GM23338 (cell line): ENCODE results near the gene YPEL4. TPM values are rescaled to one million over a fixed set of nuclear protein-coding genes. Genes with fewer than 3 reads are reported as not detected.

Experiments
- STAT1 ChIP-seq: IDR thresholded peaks from one replicate; pipeline ENCODE4 v1.6.1; 2016; ENCODE audit warnings: antibody characterized with exemption; ENCODE audit not compliant: unreplicated experiment
- polyA plus RNA-seq: library from polyadenylated mRNA; unstranded; fragments of >200 nt; fragmentation: Nextera tagmentation; extraction: Ambion mirVana; gene quantifications from 2 replicates; pipeline ENCODE4 v1.2.1, GENCODE V29; 2016
- total RNA-seq: library from RNA; depleted of rRNA; stranded (reverse); fragments of >200 nt; shearing (Covaris generic); gene quantifications from 2 replicates; pipeline ENCODE4 v1.2.3, GENCODE V29; 2014
- TF ChIP-seq, protein P1 (sequence below): fragments of 250-450 bp; sonication (Bioruptor Pico); IDR thresholded peaks from 2 replicates; pipeline ENCODE4 v1.5.0; 2020; ENCODE audit warnings: mild to moderate bottlenecking, moderate library complexity
- TF ChIP-seq, protein P2 (sequence below): IDR thresholded peaks from 2 replicates; pipeline ENCODE4 v1.6.1; 2016; ENCODE audit warnings: antibody characterized with exemption
- TF ChIP-seq, protein P3 (sequence below): IDR thresholded peaks from one replicate; pipeline ENCODE4 v1.6.1; 2018; ENCODE audit warnings: antibody characterized with exemption; ENCODE audit not compliant: unreplicated experiment

Gene YPEL4
- total and polyA plus RNA-seq, 2 experiments from 2014 or later, result 1.1 TPM; not detected in 1

DNA sequence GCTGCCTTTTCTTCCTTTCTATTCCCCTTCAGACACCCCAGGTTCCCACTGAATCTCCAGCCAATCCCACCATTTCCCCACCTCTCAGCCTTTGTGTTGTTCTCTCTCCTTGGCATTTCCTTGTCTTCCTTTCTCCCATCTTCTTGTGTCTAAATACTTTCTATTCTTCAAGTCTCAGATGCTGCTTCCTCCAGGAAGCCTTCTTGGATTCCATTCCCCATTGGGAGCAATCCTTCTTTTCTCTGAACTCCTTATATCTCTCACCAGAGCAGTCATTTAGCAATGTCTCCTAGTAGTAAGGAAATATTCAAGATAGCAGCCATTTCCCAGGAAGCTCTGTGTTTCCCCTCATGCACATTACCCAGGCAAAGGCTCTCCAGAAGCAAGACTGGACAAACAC is 15.4 kb downstream of the YPEL4 start (continued):
- TF ChIP-seq, protein P1, sequence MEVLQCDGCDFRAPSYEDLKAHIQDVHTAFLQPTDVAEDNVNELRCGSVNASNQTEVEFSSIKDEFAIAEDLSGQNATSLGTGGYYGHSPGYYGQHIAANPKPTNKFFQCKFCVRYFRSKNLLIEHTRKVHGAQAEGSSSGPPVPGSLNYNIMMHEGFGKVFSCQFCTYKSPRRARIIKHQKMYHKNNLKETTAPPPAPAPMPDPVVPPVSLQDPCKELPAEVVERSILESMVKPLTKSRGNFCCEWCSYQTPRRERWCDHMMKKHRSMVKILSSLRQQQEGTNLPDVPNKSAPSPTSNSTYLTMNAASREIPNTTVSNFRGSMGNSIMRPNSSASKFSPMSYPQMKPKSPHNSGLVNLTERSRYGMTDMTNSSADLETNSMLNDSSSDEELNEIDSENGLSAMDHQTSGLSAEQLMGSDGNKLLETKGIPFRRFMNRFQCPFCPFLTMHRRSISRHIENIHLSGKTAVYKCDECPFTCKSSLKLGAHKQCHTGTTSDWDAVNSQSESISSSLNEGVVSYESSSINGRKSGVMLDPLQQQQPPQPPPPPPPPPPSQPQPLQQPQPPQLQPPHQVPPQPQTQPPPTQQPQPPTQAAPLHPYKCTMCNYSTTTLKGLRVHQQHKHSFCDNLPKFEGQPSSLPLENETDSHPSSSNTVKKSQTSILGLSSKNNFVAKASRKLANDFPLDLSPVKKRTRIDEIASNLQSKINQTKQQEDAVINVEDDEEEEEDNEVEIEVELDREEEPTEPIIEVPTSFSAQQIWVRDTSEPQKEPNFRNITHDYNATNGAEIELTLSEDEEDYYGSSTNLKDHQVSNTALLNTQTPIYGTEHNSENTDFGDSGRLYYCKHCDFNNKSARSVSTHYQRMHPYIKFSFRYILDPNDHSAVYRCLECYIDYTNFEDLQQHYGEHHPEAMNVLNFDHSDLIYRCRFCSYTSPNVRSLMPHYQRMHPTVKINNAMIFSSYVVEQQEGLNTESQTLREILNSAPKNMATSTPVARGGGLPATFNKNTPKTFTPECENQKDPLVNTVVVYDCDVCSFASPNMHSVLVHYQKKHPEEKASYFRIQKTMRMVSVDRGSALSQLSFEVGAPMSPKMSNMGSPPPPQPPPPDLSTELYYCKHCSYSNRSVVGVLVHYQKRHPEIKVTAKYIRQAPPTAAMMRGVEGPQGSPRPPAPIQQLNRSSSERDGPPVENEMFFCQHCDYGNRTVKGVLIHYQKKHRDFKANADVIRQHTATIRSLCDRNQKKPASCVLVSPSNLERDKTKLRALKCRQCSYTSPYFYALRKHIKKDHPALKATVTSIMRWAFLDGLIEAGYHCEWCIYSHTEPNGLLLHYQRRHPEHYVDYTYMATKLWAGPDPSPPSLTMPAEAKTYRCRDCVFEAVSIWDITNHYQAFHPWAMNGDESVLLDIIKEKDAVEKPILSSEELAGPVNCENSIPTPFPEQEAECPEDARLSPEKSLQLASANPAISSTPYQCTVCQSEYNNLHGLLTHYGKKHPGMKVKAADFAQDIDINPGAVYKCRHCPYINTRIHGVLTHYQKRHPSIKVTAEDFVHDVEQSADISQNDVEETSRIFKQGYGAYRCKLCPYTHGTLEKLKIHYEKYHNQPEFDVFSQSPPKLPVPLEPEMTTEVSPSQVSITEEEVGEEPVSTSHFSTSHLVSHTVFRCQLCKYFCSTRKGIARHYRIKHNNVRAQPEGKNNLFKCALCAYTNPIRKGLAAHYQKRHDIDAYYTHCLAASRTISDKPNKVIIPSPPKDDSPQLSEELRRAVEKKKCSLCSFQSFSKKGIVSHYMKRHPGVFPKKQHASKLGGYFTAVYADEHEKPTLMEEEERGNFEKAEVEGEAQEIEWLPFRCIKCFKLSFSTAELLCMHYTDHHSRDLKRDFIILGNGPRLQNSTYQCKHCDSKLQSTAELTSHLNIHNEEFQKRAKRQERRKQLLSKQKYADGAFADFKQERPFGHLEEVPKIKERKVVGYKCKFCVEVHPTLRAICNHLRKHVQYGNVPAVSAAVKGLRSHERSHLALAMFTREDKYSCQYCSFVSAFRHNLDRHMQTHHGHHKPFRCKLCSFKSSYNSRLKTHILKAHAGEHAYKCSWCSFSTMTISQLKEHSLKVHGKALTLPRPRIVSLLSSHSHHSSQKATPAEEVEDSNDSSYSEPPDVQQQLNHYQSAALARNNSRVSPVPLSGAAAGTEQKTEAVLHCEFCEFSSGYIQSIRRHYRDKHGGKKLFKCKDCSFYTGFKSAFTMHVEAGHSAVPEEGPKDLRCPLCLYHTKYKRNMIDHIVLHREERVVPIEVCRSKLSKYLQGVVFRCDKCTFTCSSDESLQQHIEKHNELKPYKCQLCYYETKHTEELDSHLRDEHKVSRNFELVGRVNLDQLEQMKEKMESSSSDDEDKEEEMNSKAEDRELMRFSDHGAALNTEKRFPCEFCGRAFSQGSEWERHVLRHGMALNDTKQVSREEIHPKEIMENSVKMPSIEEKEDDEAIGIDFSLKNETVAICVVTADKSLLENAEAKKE (CRISPR knock-in tag), result no peak
- TF ChIP-seq, protein P2, sequence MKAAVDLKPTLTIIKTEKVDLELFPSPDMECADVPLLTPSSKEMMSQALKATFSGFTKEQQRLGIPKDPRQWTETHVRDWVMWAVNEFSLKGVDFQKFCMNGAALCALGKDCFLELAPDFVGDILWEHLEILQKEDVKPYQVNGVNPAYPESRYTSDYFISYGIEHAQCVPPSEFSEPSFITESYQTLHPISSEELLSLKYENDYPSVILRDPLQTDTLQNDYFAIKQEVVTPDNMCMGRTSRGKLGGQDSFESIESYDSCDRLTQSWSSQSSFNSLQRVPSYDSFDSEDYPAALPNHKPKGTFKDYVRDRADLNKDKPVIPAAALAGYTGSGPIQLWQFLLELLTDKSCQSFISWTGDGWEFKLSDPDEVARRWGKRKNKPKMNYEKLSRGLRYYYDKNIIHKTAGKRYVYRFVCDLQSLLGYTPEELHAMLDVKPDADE, result no peak
- no peak for TF ChIP-seq STAT1
- TF ChIP-seq, protein P3, sequence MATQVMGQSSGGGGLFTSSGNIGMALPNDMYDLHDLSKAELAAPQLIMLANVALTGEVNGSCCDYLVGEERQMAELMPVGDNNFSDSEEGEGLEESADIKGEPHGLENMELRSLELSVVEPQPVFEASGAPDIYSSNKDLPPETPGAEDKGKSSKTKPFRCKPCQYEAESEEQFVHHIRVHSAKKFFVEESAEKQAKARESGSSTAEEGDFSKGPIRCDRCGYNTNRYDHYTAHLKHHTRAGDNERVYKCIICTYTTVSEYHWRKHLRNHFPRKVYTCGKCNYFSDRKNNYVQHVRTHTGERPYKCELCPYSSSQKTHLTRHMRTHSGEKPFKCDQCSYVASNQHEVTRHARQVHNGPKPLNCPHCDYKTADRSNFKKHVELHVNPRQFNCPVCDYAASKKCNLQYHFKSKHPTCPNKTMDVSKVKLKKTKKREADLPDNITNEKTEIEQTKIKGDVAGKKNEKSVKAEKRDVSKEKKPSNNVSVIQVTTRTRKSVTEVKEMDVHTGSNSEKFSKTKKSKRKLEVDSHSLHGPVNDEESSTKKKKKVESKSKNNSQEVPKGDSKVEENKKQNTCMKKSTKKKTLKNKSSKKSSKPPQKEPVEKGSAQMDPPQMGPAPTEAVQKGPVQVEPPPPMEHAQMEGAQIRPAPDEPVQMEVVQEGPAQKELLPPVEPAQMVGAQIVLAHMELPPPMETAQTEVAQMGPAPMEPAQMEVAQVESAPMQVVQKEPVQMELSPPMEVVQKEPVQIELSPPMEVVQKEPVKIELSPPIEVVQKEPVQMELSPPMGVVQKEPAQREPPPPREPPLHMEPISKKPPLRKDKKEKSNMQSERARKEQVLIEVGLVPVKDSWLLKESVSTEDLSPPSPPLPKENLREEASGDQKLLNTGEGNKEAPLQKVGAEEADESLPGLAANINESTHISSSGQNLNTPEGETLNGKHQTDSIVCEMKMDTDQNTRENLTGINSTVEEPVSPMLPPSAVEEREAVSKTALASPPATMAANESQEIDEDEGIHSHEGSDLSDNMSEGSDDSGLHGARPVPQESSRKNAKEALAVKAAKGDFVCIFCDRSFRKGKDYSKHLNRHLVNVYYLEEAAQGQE, result no peak
